Measurements from ENCODE around the gene CACNA2D3. TPM values are rescaled to one million over a fixed set of nuclear protein-coding genes. Genes with fewer than 3 reads are reported as not detected.

CACNA2D3 gene
- total RNA-seq, 1 donor from 2014 or later, result 2.5 TPM

DNA sequence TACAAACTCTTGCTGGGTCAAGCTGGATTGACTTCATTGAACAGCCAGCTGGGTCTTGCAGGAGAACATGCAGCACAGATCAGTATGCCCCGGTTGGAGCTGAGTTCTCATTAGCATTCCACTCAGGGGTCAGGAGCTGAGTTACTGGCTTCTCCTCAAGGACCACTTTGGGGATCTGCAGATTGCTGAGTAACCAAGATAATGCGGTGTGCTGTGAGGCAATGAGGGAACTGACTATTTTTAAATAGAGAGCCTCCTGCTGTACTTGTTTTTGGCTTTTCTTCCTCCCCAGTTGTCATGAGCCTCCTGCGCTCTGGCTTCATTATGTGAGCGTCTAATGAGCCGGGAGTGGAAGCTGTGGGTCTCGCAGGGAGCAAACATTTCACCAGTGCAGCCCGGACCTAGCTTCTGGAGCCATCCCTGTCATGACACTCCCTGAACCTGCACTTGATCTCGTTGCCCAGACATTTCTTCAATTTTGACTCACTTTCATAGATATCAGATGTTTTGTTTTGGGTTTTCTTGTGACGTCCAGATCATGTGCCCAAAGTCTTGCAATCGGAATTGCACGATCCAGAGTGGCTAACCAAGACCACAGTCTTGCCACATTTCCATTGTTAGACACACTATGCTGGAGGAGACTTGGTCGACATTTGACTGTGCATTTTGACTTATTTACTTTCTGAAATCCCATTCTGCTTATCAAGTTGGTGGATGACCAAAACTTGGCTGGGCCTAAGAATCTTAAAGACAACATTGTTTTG is 478.3 kb downstream of the CACNA2D3 start:
- H3K36me3 Mint-ChIP-seq, result no peaks in the 10 kb centered on the region
- H3K4me3 Mint-ChIP-seq, result no peak overlapping the region
- peaks cover 25% of the 10 kb centered on the region for H3K27me3 Mint-ChIP-seq
- no peaks in the 10 kb centered on the region for H3K9me3 Mint-ChIP-seq
- H3K4me1 Mint-ChIP-seq (ENCODE audit: unreplicated experiment), result no peaks in the 10 kb centered on the region
- H3K27ac Mint-ChIP-seq, result no peak overlapping the region
- TF ChIP-seq, protein P1, sequence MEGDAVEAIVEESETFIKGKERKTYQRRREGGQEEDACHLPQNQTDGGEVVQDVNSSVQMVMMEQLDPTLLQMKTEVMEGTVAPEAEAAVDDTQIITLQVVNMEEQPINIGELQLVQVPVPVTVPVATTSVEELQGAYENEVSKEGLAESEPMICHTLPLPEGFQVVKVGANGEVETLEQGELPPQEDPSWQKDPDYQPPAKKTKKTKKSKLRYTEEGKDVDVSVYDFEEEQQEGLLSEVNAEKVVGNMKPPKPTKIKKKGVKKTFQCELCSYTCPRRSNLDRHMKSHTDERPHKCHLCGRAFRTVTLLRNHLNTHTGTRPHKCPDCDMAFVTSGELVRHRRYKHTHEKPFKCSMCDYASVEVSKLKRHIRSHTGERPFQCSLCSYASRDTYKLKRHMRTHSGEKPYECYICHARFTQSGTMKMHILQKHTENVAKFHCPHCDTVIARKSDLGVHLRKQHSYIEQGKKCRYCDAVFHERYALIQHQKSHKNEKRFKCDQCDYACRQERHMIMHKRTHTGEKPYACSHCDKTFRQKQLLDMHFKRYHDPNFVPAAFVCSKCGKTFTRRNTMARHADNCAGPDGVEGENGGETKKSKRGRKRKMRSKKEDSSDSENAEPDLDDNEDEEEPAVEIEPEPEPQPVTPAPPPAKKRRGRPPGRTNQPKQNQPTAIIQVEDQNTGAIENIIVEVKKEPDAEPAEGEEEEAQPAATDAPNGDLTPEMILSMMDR (conservative IDR thresholded peaks at IDR 0.05), result no peak
- no peak for DNase-seq (ENCODE audit: extremely low spot score, unreplicated experiment)

DNA sequence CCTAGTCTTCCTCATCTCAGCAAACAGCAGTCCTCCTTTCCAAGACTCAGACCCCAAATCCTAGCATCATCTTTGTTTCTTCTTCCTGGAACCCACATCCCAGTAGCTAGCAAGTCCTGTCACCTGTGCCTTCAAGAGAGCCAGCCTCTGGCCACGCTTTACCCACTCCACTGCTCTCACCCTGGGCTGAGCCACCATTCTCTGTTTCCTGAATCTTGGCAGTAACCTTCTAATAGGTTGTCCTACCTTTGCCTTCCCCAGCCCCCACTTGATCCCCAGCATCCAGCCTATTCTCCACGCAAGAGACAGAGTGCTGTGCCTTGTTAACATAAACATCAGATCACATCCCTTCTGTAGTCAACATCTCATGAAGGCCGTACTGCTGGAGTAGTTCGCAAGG is 482.1 kb downstream of the CACNA2D3 start:
- TF ChIP-seq, protein P1 (conservative IDR thresholded peaks at IDR 0.05), result no peak

DNA sequence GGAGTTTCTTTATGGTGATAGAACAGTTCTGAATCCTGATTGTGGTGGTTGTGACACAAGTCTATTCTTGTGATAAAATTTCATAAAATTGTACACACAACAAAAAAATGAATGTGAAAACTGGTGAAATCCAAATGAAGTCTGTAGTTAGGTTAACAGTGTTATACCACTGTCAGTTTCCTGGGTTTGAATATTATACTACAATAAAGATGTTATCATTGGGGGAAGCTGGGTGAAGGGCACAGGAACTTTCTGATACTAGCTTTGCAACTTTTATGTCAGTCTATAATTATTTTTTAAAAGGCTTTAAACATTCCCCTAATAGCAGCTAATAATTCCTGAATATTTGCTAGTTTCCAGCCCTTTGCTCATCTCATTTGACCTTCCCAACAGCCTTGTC is 485.7 kb downstream of the CACNA2D3 start:
- H3K4me3 Mint-ChIP-seq, result no peak overlapping the region

More for the DNA sequence above, 482.1 kb downstream of the CACNA2D3 start:
- Mint-ChIP-seq H3K4me1 (ENCODE audit: unreplicated experiment) (no peaks in the 10 kb centered on the region), H3K27ac (no peak overlapping the region), H3K36me3 (no peaks in the 10 kb centered on the region), H3K4me3 (no peak overlapping the region), H3K9me3 (peaks cover 8% of the 10 kb centered on the region), H3K27me3 (peaks cover 24% of the 10 kb centered on the region)
- no peak for DNase-seq (ENCODE audit: extremely low spot score, unreplicated experiment)

DNA sequence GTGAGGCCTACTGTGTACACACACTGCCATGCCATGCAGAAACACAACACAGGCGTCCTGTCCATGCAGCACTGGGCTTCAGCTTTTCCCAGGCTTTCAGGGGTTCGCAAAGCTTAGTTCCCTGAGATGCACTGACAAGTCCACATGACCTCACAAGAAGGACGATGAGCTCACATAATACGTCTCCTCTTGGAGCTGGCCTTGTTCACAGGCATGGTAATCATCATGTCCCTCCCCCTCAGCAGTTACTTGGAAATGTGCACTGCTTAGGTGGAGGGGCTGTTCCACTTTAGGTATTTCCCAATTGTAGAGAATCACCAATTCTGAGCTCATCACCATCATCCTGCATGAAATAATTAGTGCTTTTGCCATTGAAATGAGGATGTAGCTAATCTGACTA is 496.7 kb downstream of the CACNA2D3 start:
- no peaks in the 10 kb centered on the region for H3K36me3 Mint-ChIP-seq
- H3K4me1 Mint-ChIP-seq (ENCODE audit: unreplicated experiment), result peaks cover 21% of the 10 kb centered on the region
- TF ChIP-seq, protein P1 (conservative IDR thresholded peaks at IDR 0.05), result no peak
- H3K9me3 Mint-ChIP-seq, result peaks cover 4% of the 10 kb centered on the region
- DNase-seq (ENCODE audit: extremely low spot score, unreplicated experiment), result no peak
- no peak overlapping the region for H3K4me3 Mint-ChIP-seq
- H3K27ac Mint-ChIP-seq, result no peak overlapping the region
- peaks cover 37% of the 10 kb centered on the region for H3K27me3 Mint-ChIP-seq

More for the DNA sequence above, 485.7 kb downstream of the CACNA2D3 start:
- Mint-ChIP-seq H3K27me3 (peaks cover 12% of the 10 kb centered on the region), H3K4me1 (ENCODE audit: unreplicated experiment) (no peaks in the 10 kb centered on the region), H3K9me3 (peaks cover 8% of the 10 kb centered on the region), H3K27ac (no peak overlapping the region), H3K36me3 (no peaks in the 10 kb centered on the region)
- no peak for DNase-seq (ENCODE audit: extremely low spot score, unreplicated experiment)
- TF ChIP-seq, protein P1 (conservative IDR thresholded peaks at IDR 0.05), result no peak

DNA sequence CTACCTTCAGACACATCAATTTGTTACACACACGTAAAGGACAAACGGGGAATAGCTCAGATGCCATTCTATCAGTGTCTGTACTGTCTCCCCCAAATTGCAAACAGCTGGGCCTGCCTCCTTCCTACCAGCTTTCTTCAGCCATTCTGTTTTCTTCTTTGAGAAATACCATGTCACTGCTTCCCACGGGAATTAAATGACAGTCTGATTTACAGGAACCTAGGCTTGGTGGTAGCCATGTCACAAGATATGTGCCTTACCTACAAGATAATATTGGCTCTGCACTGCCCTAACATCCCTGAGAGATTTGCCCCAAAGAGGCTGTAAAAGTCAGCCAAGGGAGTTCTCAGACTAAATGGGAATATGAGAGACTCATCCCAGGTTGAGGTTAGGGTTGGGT is 497.2 kb downstream of the CACNA2D3 start:
- H3K4me1 Mint-ChIP-seq (ENCODE audit: unreplicated experiment), result peaks cover 21% of the 10 kb centered on the region
- peaks cover 37% of the 10 kb centered on the region for H3K27me3 Mint-ChIP-seq
- DNase-seq (ENCODE audit: extremely low spot score, unreplicated experiment), result no peak
- H3K36me3 Mint-ChIP-seq, result no peaks in the 10 kb centered on the region
- peaks cover 4% of the 10 kb centered on the region for H3K9me3 Mint-ChIP-seq
- no peak overlapping the region for H3K27ac Mint-ChIP-seq
- TF ChIP-seq, protein P1 (conservative IDR thresholded peaks at IDR 0.05), result no peak
- H3K4me3 Mint-ChIP-seq, result no peak overlapping the region
